GM19023 (cell line): Measurements from ENCODE around the gene NIT2.

Experiments
- ATAC-seq: cut with Tn5 transposase; IDR thresholded peaks from one replicate; pipeline ENCODE4 v1.9.1; 2021; ENCODE audit warnings: mild to moderate bottlenecking, moderate library complexity; ENCODE audit not compliant: unreplicated experiment

Gene NIT2

GRCh38 chr3:100395679-100396431 lies 61.3 kb downstream of the NIT2 start:
- ATAC-seq = no peak

GRCh38 chr3:100396967-100397366 lies 62.4 kb downstream of the NIT2 start:
- no peak for ATAC-seq

DNA sequence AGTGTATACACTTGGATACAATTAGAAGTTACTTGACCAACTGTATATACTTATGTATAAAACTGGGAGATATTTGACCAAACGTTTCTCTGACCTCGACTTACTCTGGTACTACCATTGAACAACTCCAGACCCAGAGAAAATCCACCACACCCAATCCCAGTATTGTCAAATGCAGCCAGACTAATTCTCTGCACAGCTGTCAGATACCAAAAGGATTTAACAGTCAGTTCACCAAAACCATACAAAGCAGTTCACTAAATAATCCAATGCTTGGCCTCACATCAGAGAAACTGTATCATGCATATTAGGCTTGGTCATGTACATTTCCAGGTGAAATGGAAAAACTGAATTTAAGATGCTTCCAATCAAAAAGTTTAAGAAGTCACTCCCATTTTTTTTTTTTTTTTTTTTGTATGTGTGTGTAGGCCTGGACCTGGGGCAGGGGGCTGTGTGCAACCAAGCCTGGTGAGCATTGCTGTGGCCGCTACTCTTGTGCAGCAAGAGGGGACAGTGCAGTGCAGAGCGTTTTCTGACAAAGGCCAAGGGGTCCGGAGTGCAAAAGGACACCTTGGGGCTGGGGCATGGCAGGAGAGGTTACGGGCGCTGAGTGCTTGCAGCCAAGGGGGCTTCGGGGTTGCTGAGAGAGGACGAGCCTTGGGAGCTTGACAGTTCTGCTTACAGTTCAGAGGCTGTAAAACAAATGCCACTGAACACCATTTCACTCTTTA lies 64.9 kb downstream of the NIT2 start:
- ATAC-seq = no peak

- peak; percentile 3 for ATAC-seq
These were observed 65.8 kb downstream of the NIT2 start for GRCh38 chr3:100400419-100400779.

- peak; percentile 92 for ATAC-seq
These were observed 66.5 kb downstream of the NIT2 start, which contains the start of the genes LNP1 and TOMM70 for GRCh38 chr3:100400780-100401673. LNP1 (plus strand) TSS chr3:100401539; CDS start chr3:100429730, 28,191 bp downstream. TOMM70 (minus strand) TSS chr3:100401089; CDS start chr3:100400949, 140 bp downstream.

DNA sequence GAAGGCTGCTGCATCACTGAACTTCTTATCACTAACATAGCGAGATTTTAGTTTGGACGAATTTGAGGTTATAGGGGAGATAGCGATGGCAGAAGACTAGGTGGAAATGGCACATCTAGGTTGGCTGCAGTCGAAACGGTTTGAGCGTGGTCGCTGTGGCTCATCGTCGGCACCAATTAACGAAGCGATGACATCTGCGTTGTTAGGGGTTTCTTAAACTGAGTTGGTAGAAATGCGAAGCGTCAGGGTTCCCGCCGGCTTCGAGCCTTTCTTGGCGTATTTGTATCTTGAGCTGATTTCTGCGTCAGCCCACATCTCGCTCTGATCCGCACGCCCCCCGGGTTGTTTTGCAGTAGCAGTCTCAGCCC lies 67.1 kb downstream of the NIT2 start:
- peak; percentile 15 for ATAC-seq

DNA sequence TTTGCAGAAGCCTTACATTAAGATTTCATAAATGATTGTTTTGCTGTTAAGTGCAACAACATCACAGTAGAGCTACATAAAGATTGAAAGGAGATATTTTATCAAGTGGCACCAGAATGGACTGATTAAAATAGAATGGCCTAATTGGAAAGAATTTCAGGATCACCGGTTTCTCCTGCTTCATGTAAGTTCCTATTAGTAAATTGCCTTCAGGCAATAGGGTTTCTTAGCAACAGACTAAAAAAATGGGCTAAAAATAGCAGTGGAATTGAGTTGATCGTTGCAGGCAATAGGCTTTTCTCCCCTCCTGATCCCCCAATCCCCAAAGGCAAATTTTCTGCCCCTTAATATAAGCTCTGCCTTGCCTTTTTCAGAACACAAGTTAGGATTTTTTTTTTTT lies 67.7 kb downstream of the NIT2 start:
- no peak for ATAC-seq

- no peak for ATAC-seq
These were observed 68.3 kb downstream of the NIT2 start for GRCh38 chr3:100402891-100403290.

- ATAC-seq = no peak
These were observed 69.0 kb downstream of the NIT2 start for GRCh38 chr3:100403362-100404249.

GRCh38 chr3:100404250-100404548 lies 69.6 kb downstream of the NIT2 start:
- no peak for ATAC-seq

- no peak for ATAC-seq
These were observed 72.6 kb downstream of the NIT2 start for GRCh38 chr3:100407164-100407563.

- no peak for ATAC-seq
These were observed 73.5 kb downstream of the NIT2 start for GRCh38 chr3:100407977-100408532.
